Mesenchymal stem cell (in vitro differentiated cells and primary cell): Measurements from ENCODE around the gene FLOT1. TPM values are rescaled to one million over a fixed set of nuclear protein-coding genes. Genes with fewer than 3 reads are reported as not detected.

Experiments
- DNase-seq: peaks from one replicate; pipeline ENCODE4 v3.0.0-alpha.2; 2013
- H2AFZ ChIP-seq: one replicate; pipeline ENCODE4 v1.6.1; 2013; ENCODE audit warnings: low read depth, mild to moderate bottlenecking, control low read depth, inconsistent platforms, low read length, moderate library complexity
- H2AK5ac ChIP-seq: 2 replicates; pipeline ENCODE4 v1.6.1; 2013; ENCODE audit warnings: low read length, moderate library complexity, mild to moderate bottlenecking, inconsistent platforms; ENCODE audit not compliant: severe bottlenecking
- H2BK120ac ChIP-seq: one replicate; pipeline ENCODE4 v1.6.1; 2013; ENCODE audit warnings: low read depth, mild to moderate bottlenecking, inconsistent platforms, low read length, moderate library complexity
- H2BK12ac ChIP-seq, 2 experiments: one replicate each; pipeline ENCODE4 v1.6.1; 2013; ENCODE audit warnings: inconsistent platforms in 2 of 2, low read length in 2 of 2, mild to moderate bottlenecking in 2 of 2, moderate library complexity in 2 of 2, control low read depth in 1 of 2
- H2BK15ac ChIP-seq: one replicate; pipeline ENCODE4 v1.6.1; 2013; ENCODE audit warnings: mild to moderate bottlenecking, low read depth, inconsistent platforms; ENCODE audit not compliant: poor library complexity, severe bottlenecking
- H2BK5ac ChIP-seq: 2 replicates; pipeline ENCODE4 v1.6.1; 2013; ENCODE audit warnings: low read depth, mild to moderate bottlenecking, low read length, control low read depth, inconsistent platforms; ENCODE audit not compliant: poor library complexity, severe bottlenecking
- H3K14ac ChIP-seq, 2 experiments: one replicate each; pipeline ENCODE4 v1.6.1; 2013; ENCODE audit warnings: inconsistent platforms in 2 of 2, low read length in 2 of 2, control low read depth in 1 of 2, mild to moderate bottlenecking in 1 of 2, moderate library complexity in 1 of 2
- H3K18ac ChIP-seq, 2 experiments: one replicate each; pipeline ENCODE4 v1.6.1; 2013; ENCODE audit warnings: inconsistent platforms in 2 of 2, low read length in 2 of 2, control low read depth in 1 of 2, low read depth in 1 of 2, mild to moderate bottlenecking in 1 of 2
- H3K23ac ChIP-seq, 2 experiments: one replicate each; pipeline ENCODE4 v1.6.1; 2013; ENCODE audit warnings: inconsistent platforms in 2 of 2, low read length in 2 of 2, mild to moderate bottlenecking in 2 of 2, moderate library complexity in 2 of 2, control low read depth in 1 of 2
- H3K27ac ChIP-seq: 2 replicates; pipeline ENCODE4 v1.5.1; 2013; ENCODE audit warnings: mild to moderate bottlenecking, moderate library complexity, low read length, control low read depth, inconsistent platforms; ENCODE audit not compliant: poor library complexity, severe bottlenecking
- H3K27me3 ChIP-seq, 2 experiments: 2 replicates each; pipeline versions ENCODE4 v1.6.1 to v1.7.0; 2013; ENCODE audit warnings: low read length in 2 of 2, mild to moderate bottlenecking in 2 of 2, moderate library complexity in 2 of 2, control low read depth in 1 of 2, inconsistent platforms in 1 of 2; ENCODE audit not compliant: control insufficient read depth in 1 of 2, insufficient read depth in 1 of 2
- H3K36me3 ChIP-seq, 2 experiments: 2 replicates each; pipeline versions ENCODE4 v1.6.1 to v1.7.0; 2013; ENCODE audit warnings: low read length in 2 of 2, control low read depth in 1 of 2, inconsistent platforms in 1 of 2, low read depth in 1 of 2, mild to moderate bottlenecking in 1 of 2; ENCODE audit not compliant: insufficient read depth in 2 of 2, control insufficient read depth in 1 of 2
- H3K4ac ChIP-seq, 2 experiments: one replicate each; pipeline ENCODE4 v1.6.1; 2013; ENCODE audit warnings: inconsistent platforms in 2 of 2, low read length in 2 of 2, mild to moderate bottlenecking in 2 of 2, moderate library complexity in 2 of 2, control low read depth in 1 of 2, low read depth in 1 of 2
- H3K4me1 ChIP-seq: 2 replicates; pipeline ENCODE4 v1.6.1; 2013; ENCODE audit warnings: low read depth, low read length, control low read depth; ENCODE audit not compliant: control insufficient read depth, insufficient read depth
- H3K4me2 ChIP-seq: 2 replicates; pipeline ENCODE4 v1.6.1; 2013; ENCODE audit warnings: low read length, mild to moderate bottlenecking, inconsistent platforms; ENCODE audit not compliant: poor library complexity, severe bottlenecking
- H3K4me3 ChIP-seq, 2 experiments: 2 replicates each; pipeline versions ENCODE4 v1.5.1 to v1.7.0; 2013; ENCODE audit warnings: low read length in 2 of 2, mild to moderate bottlenecking in 2 of 2, control low read depth in 1 of 2, low read depth in 1 of 2; ENCODE audit not compliant: insufficient read depth in 1 of 2
- H3K79me1 ChIP-seq: replicated peaks from 2 replicates; pipeline ENCODE4 v1.6.1; 2013; ENCODE audit warnings: mild to moderate bottlenecking, control low read depth, low read length, inconsistent platforms; ENCODE audit not compliant: poor library complexity, severe bottlenecking
- H3K9ac ChIP-seq: 2 replicates; pipeline ENCODE4 v1.7.0; 2013; ENCODE audit warnings: mild to moderate bottlenecking, low read length, moderate library complexity
- H3K9me3 ChIP-seq: 2 replicates; pipeline ENCODE4 v1.7.0; 2013; ENCODE audit warnings: mild to moderate bottlenecking, low read length; ENCODE audit not compliant: control insufficient read depth
- H4K8ac ChIP-seq: one replicate; pipeline ENCODE4 v1.6.1; 2013; ENCODE audit warnings: inconsistent platforms, mild to moderate bottlenecking, low read length, moderate library complexity
- H4K91ac ChIP-seq: one replicate; pipeline ENCODE4 v1.6.1; 2013; ENCODE audit warnings: mild to moderate bottlenecking, low read length, inconsistent platforms
- WGBS: methylation state at CpG from one replicate; pipeline ENCODE4 v1.1.7; 2013; ENCODE audit warnings: mixed read lengths; 5-methylcytosine and 5-hydroxymethylcytosine counted together
- polyA plus RNA-seq, 2 experiments: library from polyadenylated mRNA; stranded (reverse); fragments of 200-250 nt; gene quantifications; one replicate each; pipeline ENCODE4 v1.2.3, GENCODE V29; 2013

Gene FLOT1
- 120 TPM for polyA plus RNA-seq (2013, experiment 1 of 2)
- polyA plus RNA-seq (2013, experiment 2 of 2) = 118 TPM

GRCh38 chr6:30742316-30743098, at the start of gene FLOT1:
Gene FLOT1 (minus strand): TSS chr6:30742687. CDS start chr6:30742189, 498 bp downstream.
- Histone ChIP-seq H3K14ac (peak within 1 kb of the TSS in 1 of 2 experiments; percentile 92), H2BK12ac (peak within 1 kb of the TSS in 1 of 2 experiments; percentile 92), H2BK15ac (peak within 1 kb of the TSS; percentile 86), H3K4me3 (peak within 1 kb of the TSS; percentile 76 to 88), H4K8ac (peak within 1 kb of the TSS; percentile 69), H3K27ac (peak within 1 kb of the TSS; percentile 99), H3K4me1 (peaks cover 24% of the 10 kb centered on the region), H3K18ac (peak within 1 kb of the TSS; percentile 85 to 94), H3K4me2 (peak within 1 kb of the TSS; percentile 60), H2AFZ (no peak within 1 kb of the TSS), H2BK5ac (peak within 1 kb of the TSS; percentile 47), H2AK5ac (peak within 1 kb of the TSS; percentile 84), H3K9ac (peak within 1 kb of the TSS; percentile 97), H3K23ac (peak within 1 kb of the TSS in 1 of 2 experiments; percentile 77), H2BK120ac (peak within 1 kb of the TSS; percentile 90), H3K4ac (peak within 1 kb of the TSS; percentile 61 to 97), H3K36me3 (peaks cover 20 to 46% of the 10 kb centered on the region in 2 experiments), H3K79me1 (peaks cover 9% of the 10 kb centered on the region), H4K91ac (peak within 1 kb of the TSS; percentile 92), H3K27me3 (no peaks in the 10 kb centered on the region), H3K9me3 (no peaks in the 10 kb centered on the region)
- DNase-seq = peak; percentile 96
- under 1% methylated on average over 61 of the region's 66 CpGs for WGBS

- Histone ChIP-seq H3K27me3 (no peaks in the 10 kb centered on the region), H2BK12ac (peak overlapping the region; percentile 69 to 70), H3K9ac (no peak overlapping the region), H3K36me3 (no peaks in the 10 kb centered on the region), H3K4ac (peak overlapping the region in 1 of 2 experiments; percentile 26), H4K91ac (peak overlapping the region; percentile 76), H2AK5ac (peak overlapping the region; percentile 72), H3K27ac (no peak overlapping the region), H2BK15ac (no peak overlapping the region), H3K79me1 (no peaks in the 10 kb centered on the region), H3K18ac (no peak overlapping the region), H2BK5ac (no peak overlapping the region), H3K23ac (no peak overlapping the region), H3K4me2 (no peak overlapping the region), H4K8ac (no peak overlapping the region), H3K4me3 (no peak overlapping the region), H3K14ac (no peak overlapping the region), H3K9me3 (no peaks in the 10 kb centered on the region), H3K4me1 (peaks cover 8% of the 10 kb centered on the region), H2BK120ac (no peak overlapping the region), H2AFZ (no peak overlapping the region)
- no peak for DNase-seq
- 89% methylated on average over 4 of the region's 4 CpGs for WGBS
Measured at GRCh38 chr6:30790724-30791383, 48.4 kb upstream of the FLOT1 start.

- H3K4me2 ChIP-seq = no peak overlapping the region
- H3K4ac ChIP-seq = no peak overlapping the region
- H2AK5ac ChIP-seq = peak overlapping the region; percentile 97
- no peaks in the 10 kb centered on the region for H3K27me3 ChIP-seq
- peak overlapping the region in 1 of 2 experiments; percentile 57 for H3K18ac ChIP-seq
- 20% methylated on average over 1 of the region's 1 CpG for WGBS
- H3K9ac ChIP-seq = no peak overlapping the region
- DNase-seq = no peak
- H4K91ac ChIP-seq = peak overlapping the region; percentile 22
- no peak overlapping the region for H2BK15ac ChIP-seq
- no peak overlapping the region for H3K14ac ChIP-seq
- no peak overlapping the region for H4K8ac ChIP-seq
- H3K4me3 ChIP-seq = no peak overlapping the region
- H3K79me1 ChIP-seq = no peaks in the 10 kb centered on the region
- H3K4me1 ChIP-seq = peaks cover 8% of the 10 kb centered on the region
- no peaks in the 10 kb centered on the region for H3K36me3 ChIP-seq
- no peak overlapping the region for H2BK5ac ChIP-seq
- peak overlapping the region in 1 of 2 experiments; percentile 71 for H2BK12ac ChIP-seq
- H2AFZ ChIP-seq = no peak overlapping the region
- H3K9me3 ChIP-seq = no peaks in the 10 kb centered on the region
- no peak overlapping the region for H3K23ac ChIP-seq
- H2BK120ac ChIP-seq = no peak overlapping the region
- no peak overlapping the region for H3K27ac ChIP-seq
Measured at GRCh38 chr6:30789606-30790005, 47.1 kb upstream of the FLOT1 start.

GRCh38 chr6:30787954-30788353, 45.5 kb upstream of the FLOT1 start:
- peak overlapping the region; percentile 52 for H4K8ac ChIP-seq
- H2AK5ac ChIP-seq = peak overlapping the region; percentile 96
- DNase-seq = peak; percentile 86
- WGBS = 77% methylated on average over 4 of the region's 5 CpGs
- no peak overlapping the region for H2BK15ac ChIP-seq
- H2BK120ac ChIP-seq = peak overlapping the region; percentile 42
- no peak overlapping the region for H3K14ac ChIP-seq
- no peak overlapping the region for H3K23ac ChIP-seq
- no peak overlapping the region for H3K4me3 ChIP-seq
- H3K18ac ChIP-seq = peak overlapping the region; percentile 16 to 46
- H3K4me1 ChIP-seq = peaks cover 11% of the 10 kb centered on the region
- H3K79me1 ChIP-seq = no peaks in the 10 kb centered on the region
- H2BK12ac ChIP-seq = peak overlapping the region; percentile 15 to 65
- H3K9ac ChIP-seq = no peak overlapping the region
- no peaks in the 10 kb centered on the region for H3K36me3 ChIP-seq
- peak overlapping the region; percentile 24 to 39 for H3K4ac ChIP-seq
- H2AFZ ChIP-seq = no peak overlapping the region
- no peaks in the 10 kb centered on the region for H3K27me3 ChIP-seq
- H3K9me3 ChIP-seq = no peaks in the 10 kb centered on the region
- no peak overlapping the region for H2BK5ac ChIP-seq
- no peak overlapping the region for H3K4me2 ChIP-seq
- peak overlapping the region; percentile 2 for H4K91ac ChIP-seq
- H3K27ac ChIP-seq = no peak overlapping the region
